ENCODE results near the gene ILDR2.

ILDR2 gene, protein sequence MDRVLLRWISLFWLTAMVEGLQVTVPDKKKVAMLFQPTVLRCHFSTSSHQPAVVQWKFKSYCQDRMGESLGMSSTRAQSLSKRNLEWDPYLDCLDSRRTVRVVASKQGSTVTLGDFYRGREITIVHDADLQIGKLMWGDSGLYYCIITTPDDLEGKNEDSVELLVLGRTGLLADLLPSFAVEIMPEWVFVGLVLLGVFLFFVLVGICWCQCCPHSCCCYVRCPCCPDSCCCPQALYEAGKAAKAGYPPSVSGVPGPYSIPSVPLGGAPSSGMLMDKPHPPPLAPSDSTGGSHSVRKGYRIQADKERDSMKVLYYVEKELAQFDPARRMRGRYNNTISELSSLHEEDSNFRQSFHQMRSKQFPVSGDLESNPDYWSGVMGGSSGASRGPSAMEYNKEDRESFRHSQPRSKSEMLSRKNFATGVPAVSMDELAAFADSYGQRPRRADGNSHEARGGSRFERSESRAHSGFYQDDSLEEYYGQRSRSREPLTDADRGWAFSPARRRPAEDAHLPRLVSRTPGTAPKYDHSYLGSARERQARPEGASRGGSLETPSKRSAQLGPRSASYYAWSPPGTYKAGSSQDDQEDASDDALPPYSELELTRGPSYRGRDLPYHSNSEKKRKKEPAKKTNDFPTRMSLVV

DNA sequence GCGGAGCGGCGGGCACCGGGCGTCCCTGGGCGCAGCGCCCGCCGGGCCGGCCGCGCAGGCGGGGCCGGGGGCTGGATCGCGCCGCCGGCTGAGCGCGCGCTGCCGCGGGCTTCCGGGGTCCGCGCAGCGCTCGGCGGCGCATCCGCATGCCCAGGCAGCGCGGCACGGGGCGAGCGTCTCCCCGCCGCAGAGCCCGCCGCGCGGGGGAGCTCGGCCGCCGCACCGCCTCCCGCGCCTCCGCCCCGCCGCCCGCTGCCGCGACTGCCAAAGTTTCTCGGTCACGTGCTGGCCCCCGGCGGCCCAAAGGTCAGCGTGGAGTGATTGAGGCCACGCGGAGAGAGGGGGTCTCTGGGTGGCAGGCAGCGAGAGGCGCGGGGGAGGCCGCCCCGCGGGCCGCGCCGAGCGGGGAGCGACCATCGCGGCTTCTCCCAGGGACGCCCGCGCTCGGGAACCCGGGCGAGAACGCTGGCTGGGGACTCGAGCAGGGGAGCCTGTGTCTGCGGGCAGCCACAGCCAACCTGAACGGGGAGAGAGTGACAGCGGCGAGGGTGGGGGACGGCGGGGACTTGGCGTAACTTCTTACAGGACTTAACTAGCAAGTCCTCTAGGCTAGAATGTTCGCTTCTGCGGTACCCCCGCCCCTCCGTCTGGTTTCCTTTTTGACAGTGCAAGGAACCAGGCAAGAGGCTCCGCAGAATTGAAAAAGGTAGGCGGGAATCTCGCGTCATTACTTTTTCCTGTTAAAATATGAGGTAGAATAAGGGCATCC lies at the start of gene ILDR2:
ILDR2 (minus strand) TSS at position 180 of the 769 bp plus-strand sequence. CDS start 272 bp downstream, outside the sequence.
- in situ Hi-C loops (cut with HindIII; ENCODE audit: low sequenced_read_pairs): no loop called here

DNA sequence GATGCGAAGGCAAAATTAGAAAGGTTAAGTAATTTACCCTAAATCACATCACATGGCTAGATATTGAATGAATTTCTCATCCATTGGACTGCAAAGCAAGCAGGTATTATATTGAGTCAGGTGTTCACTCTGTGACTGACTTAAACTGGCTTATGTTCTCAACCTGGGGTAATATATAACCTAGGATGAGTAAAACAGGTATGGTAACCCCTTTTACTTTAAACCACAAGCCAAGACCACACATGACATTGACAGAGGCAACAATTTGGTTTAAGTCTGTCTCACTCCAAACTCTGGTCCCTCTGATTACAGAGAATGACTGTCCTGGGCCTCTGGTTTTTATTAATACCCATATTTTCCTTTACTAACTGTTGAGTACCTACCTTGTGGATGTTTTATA lies 47.0 kb upstream of the ILDR2 start:
- in situ Hi-C loops (cut with HindIII; ENCODE audit: low sequenced_read_pairs): no loop called here

DNA sequence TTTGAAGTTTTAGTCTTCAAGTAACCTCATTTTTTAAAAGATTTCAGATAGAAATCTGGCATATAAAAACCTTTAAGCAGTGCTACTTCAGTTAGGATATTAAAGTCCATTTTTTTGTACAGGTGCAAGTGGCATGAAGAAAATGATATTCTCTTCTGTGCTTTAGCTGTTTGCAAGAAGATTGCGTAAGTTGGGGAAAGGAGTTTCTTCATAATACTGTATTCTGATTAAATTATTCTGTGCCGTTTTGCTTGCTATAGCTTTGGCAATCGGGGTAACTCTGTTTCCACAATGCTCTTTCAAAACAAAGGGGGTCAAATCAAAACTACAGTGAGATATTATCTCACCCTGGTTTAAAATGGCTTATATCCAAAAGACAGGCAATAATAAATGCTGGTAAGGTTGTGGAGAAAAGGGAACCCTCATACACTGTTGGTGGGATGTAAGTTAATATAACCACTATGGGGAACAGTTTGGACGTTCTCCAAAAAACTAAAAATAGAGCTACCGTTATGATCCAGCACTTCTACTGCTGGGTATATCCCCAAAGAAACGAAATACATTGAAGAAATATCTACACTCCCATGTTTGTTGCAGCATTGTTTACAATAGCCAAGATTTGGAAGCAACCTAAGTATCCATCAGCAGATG lies 40.9 kb upstream of the ILDR2 start:
- in situ Hi-C loops (cut with HindIII; ENCODE audit: low sequenced_read_pairs): no loop called here

DNA sequence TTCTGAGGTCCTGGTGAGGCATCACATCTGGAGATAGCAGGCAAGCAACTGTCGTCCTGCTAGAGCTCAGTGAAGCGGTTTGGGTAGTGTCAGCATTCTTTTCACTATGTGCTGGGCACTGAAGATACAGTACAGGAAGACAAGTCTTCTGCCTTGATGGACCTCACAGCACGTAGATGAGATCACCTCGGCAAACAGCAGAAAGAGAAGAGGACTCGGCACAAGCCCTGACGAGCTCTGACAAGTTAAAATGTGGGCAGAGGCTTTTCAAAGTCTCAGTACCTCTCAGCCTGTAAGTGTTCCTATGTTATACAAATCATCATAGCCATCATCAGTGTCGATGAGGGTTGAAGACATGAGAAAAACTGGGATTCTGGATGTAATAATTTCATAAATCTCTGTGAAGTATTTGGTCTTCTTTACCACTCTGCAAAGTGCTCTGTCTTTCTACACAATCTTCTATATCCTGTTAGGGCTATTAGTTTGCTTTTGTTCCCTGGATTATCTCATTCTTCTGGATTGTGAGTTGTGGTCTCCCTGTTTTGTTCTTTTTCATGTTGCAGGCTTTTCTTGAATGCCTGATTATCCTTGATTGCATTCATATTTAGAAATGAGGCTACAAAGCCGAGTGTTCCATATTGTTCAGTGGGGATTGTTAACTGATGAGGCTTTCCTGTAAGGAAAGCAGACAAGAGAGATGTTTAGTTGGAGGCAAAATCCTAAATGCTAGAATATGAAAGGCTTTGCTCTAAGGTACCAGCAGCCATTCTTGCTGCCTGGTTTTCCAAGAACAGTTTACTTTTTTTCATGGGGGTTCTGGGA lies 38.0 kb upstream of the ILDR2 start:
- in situ Hi-C loops (cut with HindIII; ENCODE audit: low sequenced_read_pairs): no loop called here

DNA sequence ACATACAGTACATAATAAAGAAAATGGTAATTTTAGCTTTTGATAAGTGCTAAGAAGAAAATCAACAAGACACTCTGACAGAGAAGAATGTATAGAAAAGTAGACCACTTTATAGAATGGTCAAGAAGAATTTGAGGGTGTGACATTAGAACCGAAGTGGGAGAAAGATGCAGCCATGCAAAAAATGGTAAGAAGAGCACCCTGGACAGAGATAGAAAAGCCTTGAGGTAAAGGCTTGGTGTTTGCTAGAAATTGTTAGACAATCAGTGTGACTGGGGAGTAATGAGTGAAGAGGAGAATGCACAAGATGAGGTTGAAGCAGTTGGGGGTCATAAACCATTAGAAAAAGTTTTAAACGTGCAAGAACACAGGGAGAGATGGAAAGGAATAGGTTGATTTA lies 37.2 kb upstream of the ILDR2 start:
- in situ Hi-C loops (cut with HindIII; ENCODE audit: low sequenced_read_pairs): no loop called here

DNA sequence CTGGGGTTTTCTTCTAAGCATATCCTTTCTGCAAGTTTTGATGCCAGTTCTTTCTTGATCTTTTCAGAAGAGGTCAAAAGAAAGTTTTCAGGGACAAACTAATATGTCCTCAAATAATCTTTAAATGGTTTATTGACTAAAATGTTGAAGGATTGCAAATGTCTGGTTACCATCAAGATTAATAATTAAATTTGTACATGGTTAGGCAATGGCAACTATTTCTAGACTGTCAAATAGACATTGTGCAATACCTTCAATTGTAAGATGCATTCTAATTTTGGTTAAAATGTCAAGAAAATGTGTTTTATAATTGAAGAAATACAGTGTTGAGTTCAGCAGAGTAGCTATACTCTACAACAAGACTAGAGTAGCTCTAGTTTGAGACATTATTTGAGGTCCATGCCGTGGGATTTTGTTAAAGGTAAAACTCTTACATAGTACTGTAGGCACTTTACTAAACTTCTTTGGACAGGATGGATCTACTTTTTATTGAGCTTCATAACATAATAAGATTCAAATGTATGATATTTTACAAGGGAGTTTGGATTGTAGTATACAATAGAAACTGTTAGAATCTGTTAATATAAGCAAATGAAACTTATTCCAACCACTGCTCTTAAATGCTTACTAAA lies 36.3 kb upstream of the ILDR2 start:
- in situ Hi-C loops (cut with HindIII; ENCODE audit: low sequenced_read_pairs): no loop called here

DNA sequence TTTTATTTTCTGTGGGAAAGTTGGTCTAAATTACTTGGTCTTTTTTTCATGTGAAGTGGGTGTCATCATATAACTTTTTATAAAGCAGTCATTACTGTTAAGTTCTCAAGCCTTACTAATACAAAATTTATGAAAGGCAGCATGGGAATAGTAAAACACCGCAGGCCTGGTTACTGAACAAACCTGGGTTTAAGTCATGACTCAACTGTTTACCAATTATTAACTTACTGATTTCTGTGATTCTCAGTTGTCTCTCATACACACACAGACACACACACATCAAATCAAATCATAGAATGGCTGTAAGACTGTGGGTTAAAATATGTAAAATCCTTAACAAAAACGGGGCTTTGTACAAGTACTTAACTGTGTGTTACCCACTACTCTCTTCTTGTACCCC lies 28.4 kb upstream of the ILDR2 start:
- in situ Hi-C loops (cut with HindIII; ENCODE audit: low sequenced_read_pairs): no loop called here

DNA sequence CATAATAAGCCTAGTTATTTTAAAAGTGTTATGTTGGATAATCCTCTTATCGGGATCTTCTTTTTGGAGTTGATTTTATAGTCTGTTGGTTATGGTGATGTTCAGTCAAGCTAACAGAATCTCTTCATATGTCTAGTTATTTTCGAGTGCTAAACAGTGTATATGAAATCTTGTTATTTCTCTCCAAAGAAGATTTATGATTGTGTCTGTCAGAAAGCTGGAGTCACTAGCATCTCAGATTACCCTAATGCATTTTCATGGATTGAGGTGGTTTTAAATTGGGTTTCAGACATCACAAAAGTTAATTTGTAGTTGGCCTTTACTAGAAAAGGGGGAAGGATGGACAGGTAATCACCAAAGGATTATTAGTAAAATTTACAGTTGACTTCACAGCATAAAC lies 27.0 kb upstream of the ILDR2 start:
- in situ Hi-C loops (cut with HindIII; ENCODE audit: low sequenced_read_pairs): no loop called here

DNA sequence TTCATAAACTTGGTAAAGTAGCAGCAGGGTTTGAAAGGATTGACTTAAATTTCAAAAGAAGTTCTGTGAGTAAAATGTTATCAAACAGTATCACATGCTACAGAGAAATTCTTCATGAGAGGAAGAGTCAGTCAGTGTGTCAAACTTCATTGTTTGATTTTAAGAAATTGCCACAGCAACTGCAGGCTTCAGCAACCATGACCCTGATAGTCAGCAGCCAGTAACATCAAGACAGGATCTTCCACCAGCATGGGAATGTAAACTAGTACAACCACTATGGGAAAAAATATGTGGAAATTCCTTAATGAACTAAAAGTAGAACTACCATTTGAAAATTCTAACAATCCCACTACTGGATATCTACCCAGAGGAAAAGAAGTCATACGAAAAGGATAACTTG lies 25.2 kb upstream of the ILDR2 start:
- in situ Hi-C loops (cut with HindIII; ENCODE audit: low sequenced_read_pairs): no loop called here

DNA sequence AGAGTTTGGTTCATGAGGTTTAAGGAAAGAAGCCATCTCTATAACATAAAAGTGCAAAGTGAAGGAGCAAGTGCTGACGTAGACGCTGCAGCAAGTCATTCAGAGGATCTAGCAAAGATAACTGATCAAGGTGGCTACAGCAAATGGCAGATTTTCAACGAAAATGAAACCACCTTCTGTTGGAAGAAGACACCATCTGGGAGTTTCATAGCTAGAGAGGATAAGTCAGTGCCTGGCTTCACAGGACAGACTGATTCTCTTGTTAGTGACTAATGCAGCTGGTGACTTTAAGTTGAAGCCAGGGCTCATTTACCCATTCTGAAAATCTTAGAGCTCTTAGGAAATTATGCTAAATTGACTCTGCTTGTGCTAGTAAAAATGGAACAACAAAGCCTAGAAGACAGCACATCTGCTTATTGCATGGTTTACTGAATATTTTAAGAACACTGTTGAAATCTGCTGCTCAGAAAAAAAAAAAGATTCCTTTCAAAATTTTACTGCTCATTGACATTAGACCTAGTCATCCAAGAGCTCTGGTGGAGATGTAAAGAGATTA lies 24.2 kb upstream of the ILDR2 start:
- in situ Hi-C loops (cut with HindIII; ENCODE audit: low sequenced_read_pairs): no loop called here

DNA sequence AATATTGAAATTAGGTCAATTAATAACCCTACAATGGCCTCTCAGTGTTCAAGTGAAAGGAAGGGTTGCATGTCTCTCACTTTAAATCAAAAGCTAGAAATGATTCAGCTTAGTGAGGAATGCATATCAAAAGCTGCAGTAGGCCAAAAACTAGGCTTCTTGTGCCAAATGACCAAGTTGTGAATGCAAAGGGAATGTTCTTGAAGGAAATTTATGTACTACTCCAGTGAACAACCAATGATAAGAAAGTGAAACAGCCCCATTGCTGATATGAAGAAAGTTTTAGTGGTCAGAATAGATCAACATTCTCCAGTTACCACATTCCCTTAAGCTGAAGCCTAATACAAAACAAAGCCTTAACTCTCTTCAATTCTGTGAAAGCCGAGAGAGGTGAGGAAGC lies 23.7 kb upstream of the ILDR2 start:
- in situ Hi-C loops (cut with HindIII; ENCODE audit: low sequenced_read_pairs): no loop called here

DNA sequence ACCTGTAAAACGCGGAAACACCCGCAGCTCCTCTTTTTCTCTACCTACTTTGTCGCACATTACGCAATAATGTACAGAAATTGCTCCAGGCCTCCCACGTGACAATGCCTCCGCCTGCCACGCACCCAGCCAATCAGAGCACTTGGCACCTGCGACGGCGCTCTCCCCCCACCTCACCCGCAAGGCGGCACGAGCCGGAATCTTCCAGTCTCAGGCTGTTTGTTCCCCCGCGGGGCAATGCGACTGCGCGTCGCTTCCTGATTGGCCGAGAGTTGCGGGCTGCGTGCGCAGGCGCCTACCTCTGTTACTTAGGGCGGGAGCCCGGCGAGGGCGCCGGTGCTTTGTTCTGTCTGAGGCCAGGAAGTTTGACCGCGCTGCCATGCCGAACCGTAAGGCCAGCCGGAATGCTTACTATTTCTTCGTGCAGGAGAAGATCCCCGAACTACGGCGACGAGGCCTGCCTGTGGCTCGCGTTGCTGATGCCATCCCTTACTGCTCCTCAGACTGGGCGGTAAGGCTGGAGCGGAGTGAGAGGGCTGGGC lies 13.7 kb upstream of the ILDR2 start, which contains the start of gene MAEL:
MAEL (plus strand) TSS at position 307 of the 542 bp plus-strand sequence; CDS start at position 380, 73 bp downstream.
- in situ Hi-C loops (cut with HindIII; ENCODE audit: low sequenced_read_pairs): no loop called here

DNA sequence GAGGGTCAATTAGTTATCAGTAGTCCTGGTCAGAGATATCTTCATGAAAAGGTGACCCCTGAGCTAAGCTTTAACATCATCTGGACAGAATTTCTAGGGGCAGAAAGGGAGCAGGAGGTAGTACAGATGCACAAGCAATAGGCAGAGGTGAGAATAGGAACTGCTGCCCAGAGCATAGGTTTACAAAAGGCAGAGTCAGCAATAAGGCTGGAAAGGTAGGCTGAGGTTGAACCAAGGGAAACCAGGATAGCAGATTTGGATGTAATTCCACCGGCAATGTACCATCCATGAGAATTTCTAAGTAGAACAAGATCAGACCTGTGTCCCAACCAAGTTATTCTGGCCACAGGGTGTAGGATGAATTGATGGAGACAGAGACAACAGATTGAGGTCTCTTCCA lies 6.2 kb upstream of the ILDR2 start:
- in situ Hi-C loops (cut with HindIII; ENCODE audit: low sequenced_read_pairs): no loop called here

DNA sequence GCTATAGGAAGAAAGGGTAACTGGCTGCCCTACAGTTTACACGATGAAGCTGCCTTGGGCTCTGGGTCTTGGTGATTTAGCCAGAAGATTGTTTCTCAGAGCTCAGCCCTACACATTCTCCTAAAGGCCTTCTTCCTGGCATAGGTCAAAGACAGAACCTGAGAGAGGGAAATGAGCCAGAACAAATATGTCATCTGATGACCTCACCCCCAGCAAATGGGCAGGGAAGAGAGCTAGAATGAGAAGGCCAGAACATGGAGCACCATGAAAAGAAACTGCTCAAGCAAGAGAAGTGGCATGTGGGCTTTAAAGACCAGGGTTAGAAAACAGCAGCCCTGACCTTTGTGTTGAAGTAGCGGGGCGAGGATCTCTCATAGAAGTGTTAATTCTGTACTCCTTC lies 5.5 kb upstream of the ILDR2 start:
- in situ Hi-C loops (cut with HindIII; ENCODE audit: low sequenced_read_pairs): no loop called here

DNA sequence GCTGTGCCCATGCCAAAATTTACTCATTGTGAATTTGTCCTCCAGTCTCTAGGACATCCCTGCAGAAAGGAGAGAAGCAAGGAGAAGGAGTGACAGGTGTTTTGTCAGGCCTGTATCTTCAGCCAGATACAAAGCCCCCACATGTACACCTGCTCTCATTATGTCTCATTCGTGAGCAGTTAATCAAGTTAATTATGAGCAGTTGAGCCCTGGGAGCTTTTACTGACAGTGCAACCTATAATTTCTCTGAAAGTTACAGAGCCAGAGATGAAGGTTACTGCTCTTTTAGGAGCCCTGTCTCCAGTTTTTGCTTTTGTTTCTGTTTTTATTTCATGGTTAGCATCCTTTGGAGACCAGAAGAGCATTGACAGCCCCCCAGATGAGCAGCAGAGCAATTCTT lies 5.0 kb upstream of the ILDR2 start:
- in situ Hi-C loops (cut with HindIII; ENCODE audit: low sequenced_read_pairs): no loop called here

DNA sequence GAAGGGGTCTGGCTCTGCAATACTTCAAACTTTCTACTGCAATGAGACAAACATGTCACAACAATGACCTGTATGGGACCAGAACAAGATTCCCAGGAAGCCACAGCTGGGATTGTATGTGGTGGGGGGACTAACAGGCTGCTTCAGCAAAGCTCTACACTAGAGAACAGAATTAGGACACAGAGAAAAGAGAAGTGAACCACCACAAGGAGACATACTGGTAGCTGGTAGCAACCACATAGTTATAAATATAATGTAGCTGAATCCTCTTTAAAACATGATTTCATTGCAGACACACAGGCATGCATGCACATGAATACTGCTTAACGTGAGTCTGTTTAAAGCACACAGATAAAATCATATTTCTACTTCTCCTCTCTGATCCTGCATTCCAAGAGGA lies 3.5 kb upstream of the ILDR2 start:
- in situ Hi-C loops (cut with HindIII; ENCODE audit: low sequenced_read_pairs): no loop called here

DNA sequence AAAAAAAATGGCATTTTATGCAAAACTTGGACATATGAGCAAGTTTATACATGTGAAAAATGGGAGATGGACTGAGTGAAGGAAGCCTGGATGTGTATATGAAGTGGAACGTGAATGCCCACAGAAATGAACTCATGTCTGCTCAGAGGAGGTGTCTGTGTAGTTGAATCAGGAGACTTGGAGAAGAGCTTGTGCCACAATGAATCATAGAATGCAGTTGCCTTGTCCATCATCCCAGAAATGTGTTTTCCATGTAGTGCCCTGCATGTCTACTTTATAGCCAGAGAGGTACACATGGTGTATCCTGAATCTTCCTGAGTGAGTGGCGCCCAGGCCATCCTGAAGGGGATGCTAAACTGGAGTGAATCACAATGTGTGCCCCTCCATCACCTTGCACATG lies 2.6 kb upstream of the ILDR2 start:
- in situ Hi-C loops (cut with HindIII; ENCODE audit: low sequenced_read_pairs): no loop called here

DNA sequence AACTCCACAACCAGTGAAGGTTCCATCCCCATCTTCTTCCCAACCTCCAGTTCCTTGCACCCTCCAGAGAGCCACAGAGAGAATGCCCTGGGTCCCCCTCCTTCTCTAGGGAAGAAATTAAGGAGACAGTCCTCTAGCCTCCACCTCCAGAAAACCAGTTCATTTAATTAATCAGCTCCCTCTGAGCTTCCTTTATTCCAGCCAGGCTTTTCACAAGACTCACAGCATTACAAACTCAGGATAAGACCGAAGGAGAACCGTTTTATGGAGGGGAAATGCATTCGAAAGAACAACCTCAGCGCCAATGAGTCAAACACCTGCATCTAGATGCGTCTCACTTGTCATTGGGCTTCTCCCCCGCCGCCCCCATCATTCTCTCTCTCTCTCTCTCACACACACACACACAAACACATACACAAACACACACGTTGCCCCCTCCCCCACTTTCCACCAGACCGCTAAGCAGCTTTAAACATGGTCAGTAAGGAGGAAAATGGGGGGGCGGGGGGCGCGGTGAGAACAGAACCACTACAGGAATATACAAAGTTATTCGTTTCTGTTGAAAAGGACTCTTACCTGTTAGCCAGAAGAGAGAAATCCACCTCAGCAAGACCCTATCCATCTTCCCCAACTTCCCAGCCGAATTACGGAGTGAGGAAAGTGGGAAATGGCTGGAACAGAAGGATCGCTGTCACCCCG lies 544 bp downstream of the ILDR2 start:
- in situ Hi-C loops (cut with HindIII; ENCODE audit: low sequenced_read_pairs): no loop called here

DNA sequence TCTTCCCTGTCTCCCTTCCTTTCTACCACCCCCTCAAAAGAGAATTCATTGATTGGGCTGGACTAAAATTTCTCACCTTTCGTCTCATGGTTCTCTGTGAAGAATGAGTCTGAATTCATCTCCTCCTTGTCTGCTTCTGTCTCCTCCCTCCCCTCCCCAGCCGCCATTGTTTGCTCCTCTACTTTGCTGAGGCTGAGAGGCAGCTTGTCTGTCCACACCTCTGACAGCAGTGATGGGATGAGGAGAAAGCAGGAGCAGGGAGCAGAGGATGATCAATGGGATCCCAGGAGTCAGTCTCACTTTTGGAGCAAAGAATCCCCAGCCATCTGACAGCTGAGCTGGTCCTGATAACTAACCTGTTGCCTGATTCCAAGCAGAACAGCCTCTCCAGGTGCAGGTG lies 2.5 kb downstream of the ILDR2 start:
- in situ Hi-C loops (cut with HindIII; ENCODE audit: low sequenced_read_pairs): no loop called here

Measured in DLD1 (cell line).